Activated CD8-positive, alpha-beta memory T cell treated with anti-CD3 and anti-CD28 coated beads for 4 hours (primary cell): ENCODE measurements around the gene NRSN2.

Source experiments
- DNase-seq, 2 donors: peaks; one replicate each; pipeline ENCODE4 v3.0.0-alpha.2; 2020; ENCODE audit warnings: low read depth in 2 of 2

The NRSN2 gene

GRCh38 chr20:397432-398237, 50.7 kb downstream of the NRSN2 start:
- no peak for DNase-seq

- DNase-seq: no peak
These were observed 52.3 kb downstream of the NRSN2 start for GRCh38 chr20:399182-399707.

GRCh38 chr20:400128-400453, 53.2 kb downstream of the NRSN2 start:
- no peak for DNase-seq

DNA sequence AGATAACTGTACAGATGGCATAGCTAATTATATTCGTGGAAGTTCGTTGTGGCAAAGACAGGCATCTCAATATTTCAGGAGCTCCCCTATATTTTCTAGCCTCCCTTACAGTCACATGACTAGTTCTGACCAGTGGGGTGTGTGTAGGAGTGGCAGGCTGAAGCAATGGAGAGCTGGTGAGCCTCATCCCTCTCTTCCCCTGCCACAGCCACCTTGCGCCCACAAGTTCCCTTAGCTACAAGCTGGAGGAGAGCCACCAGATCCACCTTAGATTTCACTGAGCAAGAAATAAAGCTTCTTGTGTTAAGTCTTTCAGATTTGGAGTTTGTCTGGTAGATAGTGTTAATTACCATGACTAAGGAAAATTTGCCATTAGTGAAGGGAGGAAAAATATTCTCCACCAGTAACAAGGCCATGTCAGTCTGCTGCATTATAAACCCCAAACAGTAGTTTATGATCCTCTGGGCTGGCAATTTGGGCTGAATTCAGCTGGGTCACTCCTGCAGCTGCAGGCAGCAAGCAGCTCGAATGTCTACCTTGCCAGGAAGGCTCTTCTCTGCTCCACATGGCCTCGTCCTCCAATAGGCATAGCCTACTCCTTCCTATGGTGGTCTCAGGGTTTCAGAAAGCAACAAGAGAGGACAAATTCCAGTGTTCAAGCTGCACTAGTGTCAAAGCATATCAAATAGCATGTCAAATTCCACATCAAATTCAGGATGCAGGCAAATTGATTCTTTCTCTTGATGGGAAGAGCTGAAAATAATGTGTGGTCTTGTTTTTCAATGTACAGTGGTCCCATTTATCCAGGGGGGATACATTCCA, 53.8 kb downstream of the NRSN2 start:
- no peak for DNase-seq

DNA sequence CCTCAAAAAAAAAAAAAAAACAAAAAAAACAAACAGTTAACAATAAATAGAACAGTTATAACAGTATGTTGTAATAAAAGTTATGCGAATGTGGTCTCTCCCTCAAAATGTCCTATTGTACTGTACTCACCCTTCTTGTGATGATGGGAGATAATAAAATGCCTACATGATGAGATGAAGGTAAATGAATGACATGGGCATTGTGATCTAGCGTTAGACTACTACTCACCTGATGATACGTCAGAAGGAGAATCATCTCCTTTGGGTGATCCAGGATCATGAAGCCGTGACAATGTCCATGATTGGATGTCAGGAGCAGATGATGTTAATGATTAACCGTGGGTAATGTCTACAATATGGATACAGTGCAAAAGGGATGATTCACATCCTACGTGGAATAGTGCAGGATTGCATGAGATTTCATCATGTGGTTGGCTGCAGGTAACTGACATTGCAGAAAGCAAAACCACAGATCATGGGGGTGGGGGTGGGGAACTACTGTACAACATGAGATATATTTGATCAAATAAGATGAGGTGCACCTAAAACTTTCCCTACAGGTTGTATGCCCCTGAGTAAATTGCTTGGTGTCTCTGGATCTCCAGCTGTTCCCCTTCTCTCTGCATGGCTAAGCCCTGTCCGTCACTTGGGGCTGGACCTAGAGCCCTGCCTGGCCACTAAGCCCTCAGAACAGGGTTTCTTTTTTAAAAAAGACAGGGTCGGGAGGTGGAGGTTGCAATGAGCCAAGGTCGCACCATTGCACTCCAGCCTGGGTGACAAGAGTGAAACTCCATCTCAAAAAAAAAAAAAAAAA, 55.0 kb downstream of the NRSN2 start:
- DNase-seq: no peak

DNA sequence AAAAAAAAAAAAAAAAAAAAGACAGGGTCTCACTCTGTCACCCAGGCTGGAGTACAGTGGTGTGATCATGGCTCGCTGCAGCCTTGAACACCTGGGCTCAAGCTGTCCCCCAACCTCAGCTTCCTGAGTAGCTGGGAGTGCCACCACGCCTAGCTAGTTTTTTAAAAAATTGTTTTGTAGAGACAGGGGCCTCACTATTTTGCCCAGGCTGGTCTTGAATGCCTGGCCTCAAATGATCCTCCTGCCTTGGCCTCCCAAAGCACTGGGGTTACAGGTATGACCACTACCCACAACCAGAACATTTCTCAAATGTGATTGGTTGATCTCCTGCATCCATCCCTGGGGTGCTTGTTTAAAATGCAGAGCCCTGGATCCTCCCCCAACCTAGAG, 55.6 kb downstream of the NRSN2 start:
- DNase-seq: no peak

- no peak for DNase-seq
These were observed 56.1 kb downstream of the NRSN2 start for GRCh38 chr20:402898-403581.

GRCh38 chr20:403582-403957, 56.7 kb downstream of the NRSN2 start:
- no peak for DNase-seq

GRCh38 chr20:404088-404487, 57.2 kb downstream of the NRSN2 start:
- no peak for DNase-seq
